ENCODE results near the gene CDC42BPB.

The CDC42BPB gene

GRCh38 chr14:103033681-103034096, 23.7 kb downstream of the CDC42BPB start:
- no peak overlapping the region for H2AFZ ChIP-seq (ENCODE audit: low read depth, low read length, severe bottlenecking)
- H3K27ac ChIP-seq (ENCODE audit: low read depth, low read length) = no peak overlapping the region
- H3K4me2 ChIP-seq (ENCODE audit: low read depth, low read length, poor library complexity, severe bottlenecking) = no peak overlapping the region
- H3K36me3 ChIP-seq (ENCODE audit: low read length) = no peaks in the 10 kb centered on the region
- H3K4me3 ChIP-seq (ENCODE audit: insufficient read depth, low read length, poor library complexity, severe bottlenecking) = no peak overlapping the region
- no peaks in the 10 kb centered on the region for H3K79me2 ChIP-seq (ENCODE audit: insufficient read depth, low read length)
- H4K20me1 ChIP-seq (ENCODE audit: low read depth, low read length) = no peaks in the 10 kb centered on the region
- TF ChIP-seq CTCF (IDR thresholded peaks at IDR 0.05; ENCODE audit: insufficient read depth, low read length, poor library complexity, severe bottlenecking) (no peak), EZH2phosphoT487 (conservative IDR thresholded peaks at IDR 0.05; ENCODE audit: low read length) (no peak)
- H3K9me2 ChIP-seq (replicated peaks; ENCODE audit: insufficient read depth, low read length) = no peaks in the 10 kb centered on the region
- H3K9me3 ChIP-seq (ENCODE audit: insufficient read depth, low read length) = no peaks in the 10 kb centered on the region
- H3K27me3 ChIP-seq (ENCODE audit: low read length) = no peaks in the 10 kb centered on the region
- H3F3A ChIP-seq (ENCODE audit: insufficient read depth) = no peaks in the 10 kb centered on the region
- no peak overlapping the region for H3K9ac ChIP-seq (ENCODE audit: low read length)

DNA sequence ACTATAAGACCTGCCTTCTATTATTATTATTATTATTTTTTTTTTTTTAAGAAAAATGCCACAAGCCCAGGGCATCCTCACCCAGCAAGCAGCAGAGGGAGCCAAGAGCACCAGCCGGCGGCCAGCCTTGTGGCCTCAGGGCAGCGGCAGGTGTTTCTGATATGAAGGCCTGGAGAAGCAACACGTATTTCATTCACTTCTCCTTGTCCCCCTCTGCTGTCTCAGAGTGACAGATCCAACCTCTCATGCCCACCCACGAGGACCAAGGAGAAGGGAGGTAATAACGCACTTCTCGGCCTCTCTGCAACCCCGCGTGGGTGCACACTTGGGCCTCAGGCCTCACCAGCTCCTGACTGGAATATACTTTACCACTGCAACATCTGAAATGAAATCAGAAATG, 25.4 kb downstream of the CDC42BPB start:
- TF ChIP-seq EZH2phosphoT487 (conservative IDR thresholded peaks at IDR 0.05; ENCODE audit: low read length) = no peak
- TF ChIP-seq CTCF (IDR thresholded peaks at IDR 0.05; ENCODE audit: insufficient read depth, low read length, poor library complexity, severe bottlenecking) = no peak
- Histone ChIP-seq H3K79me2 (ENCODE audit: insufficient read depth, low read length) (no peaks in the 10 kb centered on the region), H3K9ac (ENCODE audit: low read length) (no peak overlapping the region), H2AFZ (ENCODE audit: low read depth, low read length, severe bottlenecking) (no peak overlapping the region), H3K27me3 (ENCODE audit: low read length) (no peaks in the 10 kb centered on the region), H3K9me3 (ENCODE audit: insufficient read depth, low read length) (no peaks in the 10 kb centered on the region), H3F3A (ENCODE audit: insufficient read depth) (no peaks in the 10 kb centered on the region), H4K20me1 (ENCODE audit: low read depth, low read length) (no peaks in the 10 kb centered on the region), H3K4me2 (ENCODE audit: low read depth, low read length, poor library complexity, severe bottlenecking) (no peak overlapping the region), H3K9me2 (replicated peaks; ENCODE audit: insufficient read depth, low read length) (no peaks in the 10 kb centered on the region), H3K27ac (ENCODE audit: low read depth, low read length) (no peak overlapping the region), H3K36me3 (ENCODE audit: low read length) (no peaks in the 10 kb centered on the region), H3K4me3 (ENCODE audit: insufficient read depth, low read length, poor library complexity, severe bottlenecking) (no peak overlapping the region)

DNA sequence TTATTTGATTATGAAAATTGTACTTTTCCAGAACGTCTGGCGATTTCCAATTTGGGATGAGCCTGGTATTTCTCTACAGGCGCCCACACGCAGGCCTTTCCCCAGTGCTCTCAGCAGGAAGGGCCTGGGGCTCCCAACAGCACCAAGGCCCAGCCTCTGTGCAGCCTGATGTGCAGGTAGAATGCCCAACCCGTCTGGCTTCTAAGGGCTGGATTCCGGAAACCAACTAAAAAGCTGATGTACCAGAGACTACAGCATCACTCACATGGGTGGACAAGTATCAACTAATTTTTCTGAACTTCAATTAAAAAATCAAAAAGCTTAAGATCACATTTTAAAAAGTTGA, 25.8 kb downstream of the CDC42BPB start:
- Histone ChIP-seq H2AFZ (ENCODE audit: low read depth, low read length, severe bottlenecking) (no peak overlapping the region), H3K9ac (ENCODE audit: low read length) (no peak overlapping the region)

More for the DNA sequence above, 25.8 kb downstream of the CDC42BPB start:
- Histone ChIP-seq H3K79me2 (ENCODE audit: insufficient read depth, low read length) (no peaks in the 10 kb centered on the region), H3K9me3 (ENCODE audit: insufficient read depth, low read length) (no peaks in the 10 kb centered on the region), H4K20me1 (ENCODE audit: low read depth, low read length) (no peaks in the 10 kb centered on the region), H3K27me3 (ENCODE audit: low read length) (no peaks in the 10 kb centered on the region), H3K4me3 (ENCODE audit: insufficient read depth, low read length, poor library complexity, severe bottlenecking) (no peak overlapping the region), H3K9me2 (replicated peaks; ENCODE audit: insufficient read depth, low read length) (no peaks in the 10 kb centered on the region), H3F3A (ENCODE audit: insufficient read depth) (no peaks in the 10 kb centered on the region), H3K27ac (ENCODE audit: low read depth, low read length) (no peak overlapping the region), H3K4me2 (ENCODE audit: low read depth, low read length, poor library complexity, severe bottlenecking) (no peak overlapping the region), H3K36me3 (ENCODE audit: low read length) (no peaks in the 10 kb centered on the region)
- TF ChIP-seq EZH2phosphoT487 (conservative IDR thresholded peaks at IDR 0.05; ENCODE audit: low read length) (no peak), CTCF (IDR thresholded peaks at IDR 0.05; ENCODE audit: insufficient read depth, low read length, poor library complexity, severe bottlenecking) (no peak)

Data from SU-DHL-6 (cell line).